Stimulated activated CD8-positive, alpha-beta memory T cell treated with anti-CD3 and anti-CD28 coated beads, Interleukin-15, amount 100 ng/mL, for 48 hours (primary cell): ENCODE results near the gene CABP4.

Experiments
- DNase-seq, 2 donors: peaks; one replicate each; pipeline ENCODE4 v3.0.0-alpha.2; 2020; ENCODE audit warnings: low read depth in 2 of 2

The CABP4 gene

DNA sequence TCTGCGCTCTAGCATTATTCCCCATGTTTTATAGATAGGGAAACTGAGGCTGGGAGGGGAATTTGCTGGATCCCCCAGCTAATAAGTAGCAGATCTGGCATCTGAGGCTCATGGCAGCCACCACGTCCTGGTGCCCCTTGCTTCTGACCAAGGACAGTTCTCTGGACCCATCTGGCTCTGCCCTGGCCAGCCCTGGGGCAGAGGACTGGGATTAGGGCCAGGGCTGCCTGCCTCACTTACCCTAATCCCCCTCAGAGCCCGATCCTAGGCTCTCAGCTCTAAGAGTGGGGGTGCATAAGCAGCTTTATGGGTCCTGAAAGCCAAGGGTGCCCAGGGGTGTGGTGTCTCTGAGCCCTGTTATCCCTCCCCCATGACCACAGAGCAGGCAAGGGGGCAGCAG is at the start of gene CABP4:
Gene CABP4 (plus strand): TSS at position 301 of the 400 bp plus-strand sequence. CDS start 70 bp downstream, at position 371.
- no peak for DNase-seq

- no peak for DNase-seq
Observed at GRCh38 chr11:67405688-67406339, 49.3 kb upstream of the CABP4 start.

GRCh38 chr11:67406420-67406968 is 48.7 kb upstream of the CABP4 start:
- DNase-seq = no peak

DNA sequence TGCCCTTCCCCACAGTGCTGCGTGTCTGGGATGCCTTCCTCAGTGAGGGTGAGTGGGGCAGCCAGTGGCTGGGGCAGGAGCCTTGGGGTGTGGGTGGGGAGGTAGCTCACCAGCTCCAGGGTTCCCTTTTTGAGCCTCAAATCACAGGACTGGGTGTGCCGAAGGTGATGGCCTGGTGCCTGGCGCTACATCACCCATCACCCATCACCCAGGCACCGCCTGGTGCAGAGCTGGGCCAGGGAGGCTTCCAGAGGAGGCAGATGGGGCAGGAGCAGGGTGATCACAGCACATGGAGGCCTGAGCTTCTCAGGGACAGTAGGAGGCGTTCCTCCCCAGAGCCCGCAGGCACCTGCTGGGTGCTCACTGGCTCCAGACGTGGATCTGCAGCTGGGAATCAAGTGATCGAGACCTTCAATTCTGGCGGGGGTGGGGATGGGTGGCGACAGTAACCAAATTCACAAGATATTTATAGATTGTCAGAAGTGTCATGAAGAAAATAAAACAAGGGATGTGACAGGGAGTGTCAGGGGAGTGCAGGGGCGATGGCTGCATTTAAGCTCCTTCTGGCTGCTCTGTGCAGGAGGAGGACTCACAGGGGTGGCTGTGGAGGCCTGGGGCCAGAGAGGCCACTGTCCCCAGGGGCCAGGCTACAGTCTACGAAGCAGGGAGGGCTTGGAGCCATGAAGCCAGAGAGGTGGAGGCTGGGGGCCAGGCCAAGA is 48.0 kb upstream of the CABP4 start:
- DNase-seq = no peak

DNA sequence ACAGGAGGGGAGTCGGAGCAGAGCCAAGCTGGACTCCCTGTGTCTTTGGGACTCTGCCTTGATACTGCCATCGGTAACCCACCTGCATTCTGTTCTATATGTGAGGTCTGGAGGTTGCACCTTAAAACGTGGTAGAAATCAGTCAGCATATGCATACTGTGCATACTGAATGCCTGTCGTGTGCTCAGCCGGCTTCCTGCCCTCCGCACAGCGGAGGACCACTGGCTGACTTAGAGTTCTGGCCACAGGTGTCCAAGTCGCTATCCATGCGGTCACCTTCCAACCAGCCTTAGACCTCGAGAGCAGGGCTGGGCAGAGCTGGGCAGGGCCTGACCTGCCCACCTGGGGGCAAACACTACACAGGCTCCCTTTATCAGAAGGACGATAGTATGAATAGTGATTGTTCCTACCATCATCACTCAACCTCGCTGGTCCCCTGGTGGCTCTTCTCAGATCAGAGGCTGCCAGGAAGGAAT is 47.4 kb upstream of the CABP4 start:
- no peak for DNase-seq

- DNase-seq = no peak
Observed at GRCh38 chr11:67408437-67409200, 46.5 kb upstream of the CABP4 start.

GRCh38 chr11:67409261-67409666 is 45.9 kb upstream of the CABP4 start:
- DNase-seq = peak; percentile 65 to 74

DNA sequence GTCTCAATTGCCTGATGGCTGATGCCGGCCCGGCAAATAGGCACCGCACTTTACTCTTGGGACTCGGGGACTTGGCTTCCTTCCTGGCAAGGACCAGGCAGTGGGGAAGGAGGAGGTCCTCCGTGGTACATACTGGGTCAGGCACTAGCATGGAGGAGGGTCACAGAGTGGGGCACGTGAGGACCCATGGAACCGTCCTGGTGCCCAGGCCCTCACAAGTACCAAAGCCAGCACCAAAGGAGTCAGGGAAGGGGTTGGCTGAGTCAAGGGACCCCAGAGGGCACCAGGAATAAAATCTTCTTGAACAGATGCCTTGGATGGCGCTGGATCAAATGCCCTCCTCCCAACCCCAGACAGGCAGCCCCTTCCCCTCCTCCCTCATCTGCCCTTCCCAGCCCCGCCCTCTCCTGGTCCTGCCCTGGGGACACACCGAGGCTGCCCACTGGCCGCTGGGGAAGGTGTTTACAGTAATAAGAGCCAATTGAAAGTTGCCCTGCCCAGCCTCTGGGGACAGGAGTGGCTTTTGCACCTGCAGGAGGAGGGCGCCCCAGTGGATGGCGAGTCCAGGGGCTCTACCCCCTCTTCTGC is 45.3 kb upstream of the CABP4 start:
- DNase-seq = no peak

GRCh38 chr11:67410369-67410831 is 44.8 kb upstream of the CABP4 start:
- no peak for DNase-seq

GRCh38 chr11:67410984-67411784 is 44.0 kb upstream of the CABP4 start:
- DNase-seq = no peak

- no peak for DNase-seq
Observed at GRCh38 chr11:67411785-67412152, 43.4 kb upstream of the CABP4 start.

- no peak for DNase-seq
Observed at GRCh38 chr11:67412495-67413179, 42.5 kb upstream of the CABP4 start.

- DNase-seq = no peak
Observed at GRCh38 chr11:67413266-67413849, 41.8 kb upstream of the CABP4 start.

DNA sequence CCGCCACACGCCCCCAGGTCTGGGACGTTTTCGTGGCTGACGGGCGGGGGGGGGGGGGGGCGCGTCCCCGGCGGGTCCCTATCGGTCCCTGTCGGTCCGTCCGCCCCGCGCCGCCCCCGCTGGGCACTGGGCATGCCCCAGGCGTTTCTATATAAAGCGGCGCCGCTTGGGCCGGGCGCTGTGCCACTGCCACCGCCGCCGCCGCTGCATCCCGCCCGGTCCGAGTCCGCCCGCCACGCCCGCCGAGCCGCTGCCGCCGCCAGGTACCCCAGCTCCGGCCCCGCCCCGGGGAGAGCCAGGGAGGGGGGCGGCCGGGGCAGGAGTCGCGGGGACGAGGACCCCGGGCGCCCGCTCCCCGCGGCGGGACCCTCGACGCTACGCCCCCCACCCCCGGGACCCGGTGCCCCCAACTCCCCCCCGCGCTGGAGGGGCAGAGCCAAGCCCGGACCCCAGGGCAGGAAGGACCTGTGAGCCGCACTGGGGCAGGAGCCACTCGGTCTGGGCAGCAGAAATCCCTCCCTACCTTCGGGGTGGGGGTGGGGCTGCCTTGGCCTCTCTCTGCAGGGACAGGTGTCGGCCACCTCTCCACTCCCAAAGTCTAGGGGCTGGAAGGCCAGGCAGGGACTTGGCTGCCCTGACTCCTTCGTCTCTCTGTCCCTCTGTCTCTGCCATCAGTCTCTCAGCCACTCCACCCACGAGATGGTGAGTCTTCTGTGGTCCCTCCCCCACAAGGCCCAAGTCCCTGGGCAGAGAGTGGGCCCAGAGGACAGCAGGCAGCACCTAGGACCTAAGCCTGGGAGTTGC is 39.5 kb upstream of the CABP4 start, which contains the start of gene CARNS1:
Gene CARNS1 (plus strand): TSS at position 178 of the 804 bp plus-strand sequence. CDS start 522 bp downstream, at position 700.
- DNase-seq = no peak

DNA sequence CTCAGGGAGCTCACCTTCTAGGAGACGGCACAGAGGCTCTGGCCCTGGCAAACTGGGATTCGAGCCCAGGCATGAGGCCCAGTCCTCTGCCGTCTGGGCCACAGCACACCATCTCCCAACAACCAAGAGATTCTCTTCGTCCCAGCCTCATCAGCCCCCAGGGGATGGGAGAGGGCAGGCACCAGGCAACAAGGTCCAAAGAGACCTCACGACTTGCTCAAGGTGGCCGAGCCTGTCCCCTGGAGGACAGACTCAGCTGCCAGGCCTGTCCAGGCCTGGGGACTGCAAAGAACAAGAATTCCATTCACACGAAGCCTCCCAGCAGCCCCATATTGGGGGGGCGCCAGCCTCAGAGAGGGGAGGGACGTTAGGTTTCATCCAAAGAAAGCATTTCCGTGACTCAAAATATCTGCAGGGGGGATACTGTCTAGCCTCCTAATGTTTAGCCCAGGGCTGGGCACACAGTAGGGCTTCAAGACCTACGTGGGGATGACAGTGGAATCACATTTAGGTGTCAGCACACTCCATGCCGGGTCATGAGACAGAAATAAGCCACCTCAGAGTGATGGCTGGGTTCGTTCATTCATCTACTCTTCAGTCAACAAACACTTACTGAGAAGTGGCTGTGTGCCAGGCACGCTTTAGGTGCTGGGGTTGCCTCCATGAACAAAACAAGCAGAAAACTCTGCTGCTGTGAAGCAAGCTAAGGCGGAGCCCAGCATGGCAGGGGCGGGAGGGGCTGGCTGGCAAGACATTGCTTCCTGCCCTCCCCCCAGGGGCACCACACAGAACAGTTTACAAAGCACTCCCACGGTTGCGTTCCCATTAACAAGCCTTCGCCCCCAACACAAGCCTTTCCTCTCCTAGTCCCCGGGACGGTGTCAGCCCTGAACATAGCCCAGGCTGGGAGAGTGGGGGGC is 38.5 kb upstream of the CABP4 start:
- no peak for DNase-seq

GRCh38 chr11:67417425-67417824 is 37.7 kb upstream of the CABP4 start:
- no peak for DNase-seq

DNA sequence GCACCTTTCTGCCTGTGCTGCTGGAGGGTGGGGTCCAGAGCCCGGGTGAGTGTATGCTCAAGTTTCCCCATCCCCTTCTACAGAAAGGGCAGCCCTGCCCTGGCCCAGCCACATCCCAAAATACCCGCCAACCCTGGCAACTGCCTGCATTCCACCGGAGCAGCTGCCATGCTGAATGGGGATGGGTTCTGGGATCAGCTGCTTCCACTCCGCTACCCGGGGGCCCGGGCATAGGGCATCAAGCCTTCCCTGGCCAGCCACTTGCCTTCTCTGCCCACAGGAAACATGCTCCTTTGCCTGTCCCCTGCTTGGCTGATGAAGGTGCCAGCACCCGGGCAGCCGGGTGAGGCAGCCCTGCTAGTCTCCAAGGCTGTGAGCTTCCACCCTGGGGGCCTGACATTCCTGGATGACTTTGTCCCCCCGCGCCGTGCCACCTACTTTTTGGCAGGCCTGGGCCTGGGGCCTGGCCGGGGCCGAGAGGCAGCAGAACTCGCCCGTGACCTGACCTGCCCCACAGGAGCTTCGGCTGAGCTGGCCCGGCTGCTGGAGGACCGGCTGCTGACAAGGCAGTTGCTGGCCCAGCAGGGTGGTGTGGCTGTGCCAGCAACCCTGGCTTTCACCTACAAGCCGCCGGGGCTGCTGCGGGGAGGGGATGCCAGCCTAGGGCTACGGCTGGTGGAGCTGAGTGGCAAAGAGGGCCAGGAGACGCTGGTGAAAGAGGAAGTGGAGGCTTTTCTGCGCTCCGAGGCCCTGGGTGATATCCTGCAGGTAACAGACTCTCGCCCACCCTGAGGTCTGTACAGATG is 36.5 kb upstream of the CABP4 start:
- DNase-seq = no peak
